GM12892 (cell line): Measurements from ENCODE around the gene RAB8A.

Source experiments
- POLR2A ChIP-seq: IDR thresholded peaks from 2 replicates; pipeline ENCODE4 v1.6.1; 2011; ENCODE audit warnings: low read depth, low read length, control low read depth
- POLR2AphosphoS5 ChIP-seq: IDR thresholded peaks from 2 replicates; pipeline ENCODE4 v1.6.1; 2011; ENCODE audit warnings: low read depth, low read length, control low read depth

- TF ChIP-seq POLR2A (no peak), POLR2AphosphoS5 (no peak)
These were observed 4.4 kb downstream of the RAB8A start for GRCh38 chr19:16116067-16116466.
